GM21381 (cell line): ENCODE measurements around the gene CD8B2.
"Not testable (repeated sequence)": the region's sequence is repeated elsewhere in the genome, so short reads cannot be mapped to it uniquely, and the experiment has no call there.

ENCODE experiments used
- ATAC-seq: cut with Tn5 transposase; IDR thresholded peaks from one replicate; pipeline ENCODE4 v1.9.1; 2021; ENCODE audit warnings: mild to moderate bottlenecking, moderate library complexity; ENCODE audit not compliant: unreplicated experiment

CD8B2 gene

DNA sequence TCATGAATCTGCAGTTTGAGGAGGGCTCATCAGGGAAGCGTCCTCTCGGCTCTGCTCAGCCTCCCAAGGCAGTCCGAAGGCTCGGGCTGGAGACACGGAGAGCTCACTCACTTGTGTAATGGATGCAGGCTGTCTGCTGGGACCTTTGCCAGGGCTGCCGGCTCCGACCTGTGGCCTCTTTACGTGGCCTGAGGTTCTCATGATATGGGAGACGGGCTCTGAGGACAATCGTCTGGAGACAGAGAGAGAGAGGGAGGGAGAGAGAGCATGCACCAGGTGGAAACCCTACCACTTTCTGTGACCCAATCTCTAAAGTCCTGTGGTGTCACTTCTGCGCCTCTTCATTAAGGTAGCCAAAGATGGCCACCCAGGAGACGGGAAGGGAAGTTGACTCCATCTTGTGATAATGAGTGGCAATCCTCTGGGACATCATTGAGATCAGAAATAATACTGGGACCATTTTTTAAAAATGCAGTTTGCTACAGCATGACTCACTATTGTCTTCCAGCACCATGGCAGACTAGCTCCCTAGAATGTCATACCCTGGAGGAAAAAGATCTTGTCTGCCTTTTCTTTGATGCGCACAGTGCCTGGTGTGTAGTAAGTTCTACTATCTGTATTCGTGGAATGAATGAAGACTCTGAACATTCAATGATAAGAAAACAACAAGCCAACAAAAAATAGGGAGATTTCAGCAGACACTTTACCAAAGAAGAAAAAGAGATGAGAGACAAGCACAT lies 60.2 kb downstream of the CD8B2 start:
- ATAC-seq = no peak

DNA sequence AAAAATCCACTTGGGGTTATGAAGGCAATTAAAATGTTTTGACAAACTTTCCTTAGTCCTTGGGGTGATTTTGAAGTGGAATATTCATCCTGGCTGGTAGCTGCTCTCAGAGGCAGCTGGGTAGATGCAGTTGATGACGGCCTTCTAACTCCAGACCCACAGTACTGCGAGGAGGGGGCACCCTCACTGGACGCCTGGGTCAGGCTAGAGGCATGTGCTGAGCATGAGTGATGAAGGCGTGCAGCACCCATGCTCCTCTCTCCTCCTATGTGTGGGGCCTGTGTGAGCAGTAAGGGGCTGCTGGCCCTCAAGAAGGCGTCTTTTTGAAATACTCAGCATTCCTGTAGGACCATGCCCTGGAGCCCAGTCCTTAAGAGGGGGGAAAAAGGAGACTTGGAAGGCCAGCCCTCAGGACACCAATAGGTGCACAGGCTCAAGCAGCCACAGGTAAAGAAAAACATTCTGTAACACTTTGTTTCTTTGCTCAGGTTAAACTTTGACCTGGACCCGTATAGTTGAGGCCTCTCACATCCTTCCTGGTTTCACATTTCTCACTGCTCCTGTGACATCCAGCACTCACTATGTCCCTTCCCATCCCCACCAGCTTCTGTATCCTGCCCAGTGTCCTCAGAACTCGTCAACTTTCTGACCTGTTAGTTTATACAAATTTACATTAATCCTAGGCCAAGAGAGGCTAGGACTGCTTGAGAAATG lies 64.4 kb downstream of the CD8B2 start:
- no peak for ATAC-seq

DNA sequence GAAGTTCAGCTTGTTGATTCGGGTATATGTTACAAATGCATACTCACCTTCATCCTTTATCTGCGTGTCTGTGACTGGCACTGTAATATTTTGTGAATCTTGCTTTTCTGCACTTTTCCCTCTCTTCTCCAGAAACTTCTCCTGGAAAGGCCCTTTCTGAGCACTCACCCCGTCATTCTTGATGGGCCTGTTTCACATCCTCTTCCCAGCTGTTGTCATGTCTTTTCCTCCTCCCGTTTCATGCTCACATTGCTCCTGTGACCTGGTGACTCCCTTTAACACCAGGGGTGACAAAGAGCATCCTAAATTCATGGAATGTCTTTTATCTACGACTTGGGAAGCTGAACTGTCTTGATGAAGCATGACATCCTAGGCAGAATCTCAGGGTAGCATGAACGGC lies 65.8 kb downstream of the CD8B2 start:
- ATAC-seq = no peak

DNA sequence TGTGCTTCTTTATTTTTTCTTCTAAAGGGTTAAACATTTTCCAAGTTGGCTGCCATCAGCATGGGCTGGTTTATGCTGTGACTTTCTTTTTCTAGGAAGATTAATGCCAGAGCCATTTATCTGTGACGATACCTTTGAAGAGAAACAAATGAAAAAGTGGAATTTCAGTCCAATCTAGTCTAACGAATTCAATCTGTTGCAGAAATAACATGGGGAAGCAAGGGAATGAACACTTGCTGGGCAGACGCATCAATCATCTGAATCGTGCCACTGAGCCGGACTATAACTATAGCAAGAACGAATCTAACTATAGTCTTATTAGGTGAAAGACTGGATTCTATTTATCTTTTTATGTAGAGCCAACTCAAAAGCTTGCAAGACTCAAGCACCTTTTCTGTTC lies 66.2 kb downstream of the CD8B2 start:
- no peak for ATAC-seq

DNA sequence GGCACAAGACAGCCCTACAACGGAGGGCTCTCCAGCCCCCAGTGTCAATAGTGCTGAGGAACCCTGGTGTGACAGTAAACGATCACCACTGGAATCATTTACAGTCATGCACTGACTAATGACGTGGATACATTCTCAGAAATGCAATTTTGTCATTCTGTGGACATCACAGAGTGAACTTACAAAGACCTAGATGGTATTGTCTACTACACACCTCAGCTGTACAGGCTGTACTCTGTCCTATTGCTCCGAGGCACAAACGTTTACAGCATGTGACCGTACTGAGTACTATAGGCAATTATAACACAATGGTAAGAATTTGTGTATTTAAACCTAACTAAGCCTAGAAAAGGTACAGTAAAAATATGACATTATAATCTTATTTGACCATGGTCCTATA lies 67.2 kb downstream of the CD8B2 start:
- no peak for ATAC-seq

DNA sequence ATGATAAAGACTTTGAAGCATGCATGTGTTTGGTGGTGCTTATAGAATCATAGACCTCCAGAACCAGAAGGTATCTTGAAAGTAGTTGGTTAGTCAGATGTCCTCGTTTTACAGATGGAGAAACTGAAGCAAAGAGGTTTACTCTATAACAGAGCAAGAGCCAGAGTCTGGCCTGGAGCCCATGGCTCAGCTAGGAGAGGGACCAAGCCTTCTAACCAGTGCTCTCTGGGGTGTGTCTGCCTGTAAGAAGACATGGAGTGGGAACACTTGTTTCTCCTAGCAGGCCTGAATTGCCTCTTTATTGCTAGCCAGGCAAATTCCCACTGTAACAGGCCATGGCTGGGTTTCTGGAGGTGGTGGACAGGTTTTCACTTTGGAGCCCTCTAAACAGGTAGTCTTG lies 67.9 kb downstream of the CD8B2 start:
- no peak for ATAC-seq

DNA sequence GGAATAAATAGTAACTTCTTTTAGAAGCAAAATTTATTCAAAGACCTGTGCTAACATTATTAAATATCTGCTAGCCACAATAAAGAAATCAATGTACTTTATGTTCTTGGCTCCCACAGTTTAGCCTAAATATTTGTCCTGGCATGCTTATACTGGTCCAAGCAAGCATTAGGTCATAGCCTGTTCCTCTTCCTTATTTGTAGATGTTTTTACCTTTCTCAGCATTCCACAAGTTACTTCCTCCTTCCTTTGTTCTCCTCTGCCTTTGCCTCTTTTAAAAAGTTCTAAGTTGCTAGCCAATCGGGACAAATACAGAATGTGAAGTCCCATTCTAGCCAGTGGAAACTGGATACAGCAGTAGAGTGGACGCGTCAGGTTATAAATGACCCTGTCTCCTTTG lies 72.6 kb downstream of the CD8B2 start:
- not testable (repeated sequence) for ATAC-seq

DNA sequence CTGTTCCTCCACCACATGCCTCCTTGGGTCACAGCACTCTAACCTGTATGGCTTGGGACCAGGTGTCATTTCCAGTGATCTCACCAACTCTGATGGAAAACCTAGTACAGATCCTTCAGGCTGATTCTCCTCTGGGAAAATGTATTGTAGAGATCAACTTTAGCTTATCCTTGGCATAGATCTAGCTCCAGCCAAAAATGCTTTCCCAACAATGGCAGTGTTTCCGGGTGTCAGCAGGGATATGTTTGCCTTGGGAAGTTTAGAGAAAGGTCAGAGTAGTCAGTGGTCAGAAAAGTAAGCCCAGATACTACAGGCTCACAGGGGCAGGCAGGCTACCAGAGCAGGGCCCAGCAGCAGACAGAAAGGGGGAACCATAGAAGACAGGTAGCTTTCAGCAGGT lies 73.6 kb downstream of the CD8B2 start:
- no peak for ATAC-seq

GRCh38 chr2:106561356-106561755 lies 74.2 kb downstream of the CD8B2 start:
- ATAC-seq = no peak

- no peak for ATAC-seq
Observed at GRCh38 chr2:106561803-106562202, 74.6 kb downstream of the CD8B2 start.

DNA sequence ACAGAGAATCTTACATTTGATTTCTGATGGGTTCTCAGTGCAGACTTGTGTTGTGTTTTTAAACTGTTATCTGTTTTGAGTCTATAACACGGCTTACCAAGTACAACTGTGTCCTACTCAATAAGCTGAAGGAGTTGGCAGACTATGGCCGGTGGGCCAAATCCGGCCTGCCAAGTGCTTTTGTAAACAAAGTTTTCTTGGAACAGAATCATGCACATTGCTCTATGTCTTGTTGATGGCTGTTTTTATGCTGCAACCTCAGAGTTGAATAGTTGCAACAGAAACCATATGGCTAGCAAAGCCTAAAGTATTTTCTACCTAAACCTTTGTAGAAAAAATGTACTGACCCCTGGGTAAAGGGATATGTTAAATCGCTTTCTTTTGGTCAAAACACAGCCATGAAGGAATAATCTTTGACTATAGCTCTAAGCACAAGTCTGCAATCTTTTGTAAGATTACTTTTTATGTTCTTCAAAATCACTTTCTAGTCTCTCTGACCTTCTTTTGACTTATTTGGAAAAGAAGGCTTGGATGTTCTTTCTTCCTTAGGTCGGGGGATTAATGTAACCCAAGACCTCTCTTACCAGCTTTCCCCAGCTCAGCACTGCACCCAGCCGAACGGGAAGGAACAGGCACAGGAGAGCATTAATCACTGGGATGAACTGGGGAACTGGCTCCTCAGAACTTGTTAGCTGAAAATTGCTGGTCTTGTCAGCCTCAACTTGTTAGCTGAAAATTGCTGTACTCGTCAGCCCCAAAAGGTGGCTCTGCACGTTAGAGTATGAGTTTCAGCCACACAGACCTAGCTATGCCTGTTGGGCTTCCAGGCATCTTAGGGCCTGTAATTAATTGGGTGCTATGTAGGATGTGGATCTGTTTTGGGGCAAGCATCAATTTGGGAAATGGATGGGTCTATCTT lies 75.4 kb downstream of the CD8B2 start:
- ATAC-seq = no peak

DNA sequence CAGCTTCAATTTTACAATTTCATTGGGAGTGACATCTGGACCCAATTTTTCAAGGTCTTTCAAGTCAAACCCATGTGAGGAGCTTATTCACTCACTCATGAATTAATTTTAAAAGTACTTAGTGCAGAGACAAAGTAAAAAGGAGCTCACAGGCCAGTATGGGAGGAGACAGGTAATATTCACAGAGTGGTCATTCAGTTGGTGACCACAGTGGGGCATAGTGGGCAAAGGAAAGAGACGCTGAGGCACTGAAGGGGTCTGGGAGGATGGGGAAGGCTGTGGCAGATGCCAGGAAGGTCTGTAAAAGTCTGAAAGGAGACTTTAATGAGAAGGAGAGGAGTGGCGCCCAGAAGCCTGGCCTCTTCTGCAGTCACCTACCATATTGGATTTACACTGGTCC lies 76.0 kb downstream of the CD8B2 start:
- no peak for ATAC-seq

GRCh38 chr2:106565599-106565998 lies 78.4 kb downstream of the CD8B2 start:
- no peak for ATAC-seq

- ATAC-seq = no peak
Observed at GRCh38 chr2:106566050-106566449, 78.9 kb downstream of the CD8B2 start.

DNA sequence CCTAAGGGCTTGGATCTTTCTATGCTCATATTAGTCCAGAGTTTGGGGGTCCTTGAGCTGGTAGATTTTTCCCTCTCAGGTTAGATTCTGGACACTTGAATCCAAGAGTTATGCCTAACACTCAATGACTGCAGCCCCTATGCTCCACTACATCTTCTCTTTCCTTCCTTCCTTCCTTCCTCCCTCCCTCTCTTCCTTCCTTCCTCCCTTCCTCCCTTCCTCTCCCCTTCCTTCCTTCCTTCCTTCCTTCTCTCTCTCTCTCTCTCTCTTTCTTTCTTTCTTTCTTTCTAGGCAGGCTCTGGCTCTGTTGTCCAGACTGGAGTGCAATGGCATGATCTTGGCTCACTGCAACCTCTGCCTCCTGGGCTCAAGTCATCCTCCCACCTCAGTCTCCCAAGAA lies 79.3 kb downstream of the CD8B2 start:
- ATAC-seq = not testable (repeated sequence)

DNA sequence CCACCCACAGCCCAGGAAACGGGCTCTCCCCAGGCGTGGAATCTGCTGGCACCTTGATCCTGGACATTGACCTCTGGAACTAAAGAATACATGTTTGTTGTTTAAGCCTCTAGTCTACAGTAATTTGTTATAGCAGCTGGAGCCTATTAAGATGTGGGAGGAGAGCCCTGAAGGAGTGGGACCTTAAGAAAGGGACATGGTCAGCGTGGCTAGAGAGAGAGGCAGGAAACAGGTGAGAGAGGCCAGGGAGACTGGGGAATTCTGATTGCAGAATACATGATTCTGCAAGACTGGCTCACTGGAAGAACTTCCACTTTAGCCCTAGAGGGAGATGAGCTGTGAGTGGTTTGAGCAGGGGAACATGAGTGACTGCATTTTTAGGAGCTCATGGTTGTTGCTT lies 83.2 kb downstream of the CD8B2 start:
- ATAC-seq = no peak
